K562 (cell line): Measurements from ENCODE around the gene SLC22A7. TPM values are rescaled to one million over a fixed set of nuclear protein-coding genes. Genes with fewer than 3 reads are reported as not detected.

Source experiments
- CBX5 ChIP-seq: IDR thresholded peaks from 2 replicates; pipeline ENCODE4 v1.6.1; 2014; ENCODE audit warnings: low read depth, borderline replicate concordance
- CHAMP1 ChIP-seq: fragments of 450-650 bp; IDR thresholded peaks from 2 replicates; pipeline ENCODE4 v1.6.1; 2016; ENCODE audit warnings: mild to moderate bottlenecking
- CHD2 ChIP-seq: IDR thresholded peaks from 2 replicates; pipeline ENCODE4 v1.6.1; 2011; ENCODE audit warnings: low read depth, low read length
- CREM ChIP-seq: IDR thresholded peaks from 2 replicates; pipeline ENCODE4 v1.6.1; 2014; ENCODE audit warnings: antibody characterized with exemption, low read depth
- CXXC5 ChIP-seq: fragments of 250-450 bp; sonication (Bioruptor Pico); IDR thresholded peaks from 2 replicates; pipeline ENCODE4 v1.8.0; 2022; ENCODE audit warnings: inconsistent platforms, mild to moderate bottlenecking, moderate library complexity
- KAT7 ChIP-seq: sonication (generic); formaldehyde crosslinking; IDR thresholded peaks from 2 replicates; pipeline ENCODE4 v1.8.0; 2022; ENCODE audit warnings: missing genetic modification reagents, mild to moderate bottlenecking, borderline replicate concordance
- MITF ChIP-seq: IDR thresholded peaks from 2 replicates; pipeline ENCODE4 v1.6.1; 2014; ENCODE audit warnings: antibody characterized with exemption
- NCOA2 ChIP-seq, 2 experiments: fragments of 450-650 bp; IDR thresholded peaks; 2 replicates each; pipeline ENCODE4 v1.6.1; 2018; ENCODE audit warnings: mild to moderate bottlenecking in 2 of 2, moderate library complexity in 1 of 2; ENCODE audit not compliant: partially characterized antibody in 2 of 2
- NR2C2 ChIP-seq, 2 experiments: fragments of 200-800 bp in 1 of 2; sonication (Bioruptor generic) in 1 of 2; sonication (generic) in 1 of 2; formaldehyde crosslinking in 1 of 2; IDR thresholded peaks; 2 replicates each; pipeline versions ENCODE4 v1.6.1 to v1.8.0; 2016 to 2022; ENCODE audit warnings: mild to moderate bottlenecking in 1 of 2, missing compliant biosample characterization in 1 of 2, missing genetic modification characterization in 1 of 2, missing genetic modification reagents in 1 of 2
- PHF20 ChIP-seq: fragments of 450-650 bp; IDR thresholded peaks from 2 replicates; pipeline ENCODE4 v1.6.1; 2018; ENCODE audit not compliant: partially characterized antibody
- SRSF9 ChIP-seq: fragments of 200-400 bp; formaldehyde crosslinking; IDR thresholded peaks from 2 replicates; pipeline ENCODE4 v1.6.1; 2017; ENCODE audit warnings: low read depth, low read length, borderline replicate concordance
- ZBTB11 ChIP-seq, 3 experiments: fragments of 200-800 bp in 1 of 3; fragments of 250-450 bp in 1 of 3; fragments of 450-650 bp in 1 of 3; sonication (Bioruptor Pico) in 1 of 3; sonication (Bioruptor generic) in 1 of 3; formaldehyde crosslinking in 1 of 3; IDR thresholded peaks; 2 replicates each; pipeline versions ENCODE4 v1.6.1 to v1.8.0; 2016 to 2022; ENCODE audit warnings: mild to moderate bottlenecking in 2 of 3, missing genetic modification characterization in 2 of 3, missing compliant biosample characterization in 1 of 3, moderate library complexity in 1 of 3
- ZBTB33 ChIP-seq: sonication (generic); formaldehyde crosslinking; IDR thresholded peaks from 2 replicates; pipeline ENCODE4 v1.8.1; 2023; ENCODE audit warnings: mild to moderate bottlenecking, missing genetic modification reagents
- ZNF280A ChIP-seq: fragments of 450-650 bp; IDR thresholded peaks from 2 replicates; pipeline ENCODE4 v1.6.1; 2018; ENCODE audit warnings: mild to moderate bottlenecking, low read depth; ENCODE audit not compliant: partially characterized antibody
- ZNF717 ChIP-seq: fragments of 250-450 bp; sonication (Bioruptor Pico); IDR thresholded peaks from 2 replicates; pipeline ENCODE4 v1.5.0; 2021
- polyA plus RNA-seq, 8 experiments: library from polyadenylated mRNA; depleted of rRNA in 4 of 8; stranded (reverse) in 5 of 8; unstranded in 3 of 8; fragments of >200 nt; fragmentation: Nextera tagmentation in 2 of 8; fragmentation: Illumina TruSeq in 1 of 8; extraction: Ambion mirVana in 2 of 8; extraction: Trizol in 1 of 8; gene quantifications; 2 replicates each; pipeline versions ENCODE4 v1.2.1 to v1.2.3, GENCODE V29; 2011 to 2014; ENCODE audit warnings: inconsistent platforms in 1 of 8, missing spikeins in 1 of 8
- total RNA-seq, 7 experiments: library from RNA; depleted of rRNA in 6 of 7; stranded (reverse); fragments of >200 nt in 6 of 7; fragmentation: Illumina TruSeq in 2 of 7; extraction: Trizol in 2 of 7; gene quantifications; 2 replicates each; pipeline versions ENCODE4 v1.2.1 to v1.2.3, GENCODE V29; 2011 to 2021; ENCODE audit warnings: low replicate concordance in 1 of 7

The SLC22A7 gene
- total and polyA plus RNA-seq, 9 of the 15 experiments (the other 6 are each of a cell fraction or from before 2014, with no cell fraction given): not detected

GRCh38 chr6:43267619-43268354 lies 30.3 kb upstream of the SLC22A7 start (continued):
- TF ChIP-seq ZBTB11 (CRISPR knock-in tag; IDR thresholded peaks at IDR 0.05) (no peak), NCOA2 (IDR thresholded peaks at IDR 0.05; ENCODE audit: partially characterized antibody in 2 of 2) (no peak), CBX5 (no peak), NR2C2 (CRISPR knock-in tag; IDR thresholded peaks at IDR 0.05) (no peak), NR2C2 (tag; IDR thresholded peaks at IDR 0.05) (no peak; the same call in 1 of the 2 replicates), ZNF280A (no peak), KAT7 (no peak), MITF (no peak), CHD2 (no peak), CXXC5 (CRISPR knock-in tag) (peak; percentile 49), SRSF9 (no peak), ZNF717 (no peak), ZBTB33 (CRISPR knock-in tag) (0 out of 2 replicates have a peak, but pooled peaks have one; percentile 36), CREM (peak; percentile 46; the same call in 1 of the 2 replicates), CHAMP1 (no peak), PHF20 (no peak)
